Lower lobe of right lung (tissue), 2 donors: ENCODE results near the gene RAB5IF. TPM values are rescaled to one million over a fixed set of nuclear protein-coding genes. Genes with fewer than 3 reads are reported as not detected.

Experiments
- ATAC-seq, 2 donors: fragments of 200-7000 bp; cut with Tn5 transposase; one replicate each; pipeline ENCODE4 v1.9.1; 2020 to 2022; ENCODE audit warnings: mild to moderate bottlenecking in 2 of 2, moderate library complexity in 2 of 2
- DNase-seq: peaks from one replicate; pipeline ENCODE4 v3.0.0-alpha.2; 2020
- H3K27ac ChIP-seq: fragments of 200-600 bp; one replicate; pipeline ENCODE4 v1.8.0; 2022
- H3K27me3 ChIP-seq: fragments of 200-600 bp; one replicate; pipeline ENCODE4 v1.8.0; 2022; ENCODE audit warnings: low read depth
- H3K36me3 ChIP-seq: fragments of 200-600 bp; one replicate; pipeline ENCODE4 v1.8.0; 2022; ENCODE audit warnings: mild to moderate bottlenecking
- H3K4me1 ChIP-seq: fragments of 200-600 bp; one replicate; pipeline ENCODE4 v1.8.0; 2022
- H3K4me3 ChIP-seq: fragments of 200-600 bp; one replicate; pipeline ENCODE4 v1.8.0; 2022; ENCODE audit warnings: mild to moderate bottlenecking
- H3K9me3 ChIP-seq: fragments of 200-600 bp; one replicate; pipeline ENCODE4 v1.8.0; 2022
- intact Hi-C: fragments of 100-400 bp; cut with DNase I; formaldehyde crosslinking; loops from one replicate; pipeline ENCODE4 v1.11.0; 2022
- total RNA-seq: library from RNA; stranded (reverse); fragmentation: NEBNext Ultra II Directional; extraction: Animal tissue kit (Norgen Biotek cat#: 25700); gene quantifications from one replicate; pipeline ENCODE4 v1.2.1, GENCODE V29; 2021
- TF ChIP-seq, protein P1 (sequence below): fragments of 200-600 bp; IDR thresholded peaks from one replicate; pipeline ENCODE4 v1.8.0; 2022; ENCODE audit warnings: antibody characterized with exemption, mild to moderate bottlenecking
- donor health status: DM: no; HTN: yes; CAD: no; lungs with severe emphysema.

The RAB5IF gene
- total RNA-seq, 1 donor from 2014 or later, result 100.0 TPM

DNA sequence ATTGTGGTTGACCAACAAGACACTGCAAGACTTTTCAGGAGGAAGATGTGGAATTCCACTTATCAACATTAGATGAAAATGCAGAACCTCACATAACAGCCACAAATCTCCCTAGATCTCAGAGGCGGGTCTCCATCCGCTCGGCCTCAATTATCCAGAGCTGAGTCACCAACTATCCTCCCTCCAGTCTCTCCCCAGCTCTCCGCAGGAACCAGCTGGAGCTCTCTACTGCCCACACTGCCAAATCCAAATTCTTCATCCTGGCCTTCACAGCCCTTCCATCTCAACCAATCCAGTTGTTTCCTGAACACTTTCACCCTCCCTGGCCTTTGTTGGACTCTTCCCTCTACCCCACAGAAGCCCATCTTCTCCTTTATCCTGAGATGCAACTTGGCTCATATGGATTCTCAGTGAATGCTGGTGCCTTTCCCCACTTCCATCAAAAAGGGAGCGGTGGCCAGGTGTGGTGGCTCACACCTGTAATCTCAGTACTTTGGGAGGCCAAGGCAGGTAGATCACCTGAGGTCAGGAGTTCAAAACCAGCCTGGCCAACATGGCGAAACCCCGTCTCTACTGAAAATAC lies 35.6 kb upstream of the RAB5IF start:
- Histone ChIP-seq H3K4me3 (no peak overlapping the region), H3K36me3 (no peaks in the 10 kb centered on the region), H3K27me3 (no peaks in the 10 kb centered on the region), H3K9me3 (peaks cover 9% of the 10 kb centered on the region), H3K4me1 (peaks cover 10% of the 10 kb centered on the region), H3K27ac (no peak overlapping the region)
- no peak for ATAC-seq
- DNase-seq, result no peak
- intact Hi-C loops, result no loop called here
- TF ChIP-seq, protein P1, sequence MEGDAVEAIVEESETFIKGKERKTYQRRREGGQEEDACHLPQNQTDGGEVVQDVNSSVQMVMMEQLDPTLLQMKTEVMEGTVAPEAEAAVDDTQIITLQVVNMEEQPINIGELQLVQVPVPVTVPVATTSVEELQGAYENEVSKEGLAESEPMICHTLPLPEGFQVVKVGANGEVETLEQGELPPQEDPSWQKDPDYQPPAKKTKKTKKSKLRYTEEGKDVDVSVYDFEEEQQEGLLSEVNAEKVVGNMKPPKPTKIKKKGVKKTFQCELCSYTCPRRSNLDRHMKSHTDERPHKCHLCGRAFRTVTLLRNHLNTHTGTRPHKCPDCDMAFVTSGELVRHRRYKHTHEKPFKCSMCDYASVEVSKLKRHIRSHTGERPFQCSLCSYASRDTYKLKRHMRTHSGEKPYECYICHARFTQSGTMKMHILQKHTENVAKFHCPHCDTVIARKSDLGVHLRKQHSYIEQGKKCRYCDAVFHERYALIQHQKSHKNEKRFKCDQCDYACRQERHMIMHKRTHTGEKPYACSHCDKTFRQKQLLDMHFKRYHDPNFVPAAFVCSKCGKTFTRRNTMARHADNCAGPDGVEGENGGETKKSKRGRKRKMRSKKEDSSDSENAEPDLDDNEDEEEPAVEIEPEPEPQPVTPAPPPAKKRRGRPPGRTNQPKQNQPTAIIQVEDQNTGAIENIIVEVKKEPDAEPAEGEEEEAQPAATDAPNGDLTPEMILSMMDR, result no peak

DNA sequence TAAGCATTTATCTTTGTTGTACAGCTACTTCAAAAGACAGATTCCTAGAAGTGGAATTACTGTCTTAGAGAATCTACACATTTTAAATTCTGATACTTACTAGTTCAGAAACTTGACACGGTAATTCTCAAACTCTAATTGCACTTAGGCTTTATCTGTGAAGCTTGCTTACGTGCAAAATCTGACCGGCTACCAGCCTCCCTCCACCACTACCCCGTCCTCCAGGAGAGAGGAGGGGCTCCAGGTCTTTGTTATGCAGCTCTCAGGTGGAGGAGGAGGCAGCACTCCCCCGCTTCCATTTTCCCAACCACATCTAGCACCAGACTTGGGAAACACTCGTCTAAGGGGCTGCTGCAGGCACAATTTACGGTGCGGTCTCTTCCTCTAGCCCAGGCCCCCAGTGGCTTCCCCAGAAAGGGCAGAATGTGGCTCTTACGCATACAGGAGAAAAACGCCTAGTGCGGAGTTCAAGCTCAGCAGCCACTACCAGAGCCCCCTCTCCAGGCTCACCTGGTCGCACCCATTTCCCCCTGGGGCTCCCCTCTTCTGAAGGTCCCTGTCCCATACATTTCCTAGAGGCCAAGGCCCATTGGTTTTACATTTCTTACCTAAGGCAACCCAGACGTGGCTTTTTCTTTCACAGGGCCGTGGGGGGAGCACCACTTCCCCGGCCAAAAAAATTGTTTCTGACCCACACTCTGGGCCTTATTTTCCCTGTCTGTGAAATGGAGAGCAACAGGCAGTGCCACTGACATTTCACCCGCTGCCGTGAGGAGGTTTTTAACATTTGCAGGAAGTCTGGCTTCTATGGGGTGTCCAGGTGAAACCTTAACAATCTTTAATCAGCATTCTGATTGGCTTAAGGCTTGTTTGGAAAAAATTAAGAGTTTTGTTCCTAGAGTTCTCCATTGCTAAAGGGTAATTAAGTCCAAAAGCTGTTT lies 33.7 kb upstream of the RAB5IF start:
- ATAC-seq (no peak), DNase-seq (no peak)
- intact Hi-C loops, result no loop called here
- Histone ChIP-seq H3K27ac (peak overlapping the region; percentile 93), H3K4me1 (peaks cover 29% of the 10 kb centered on the region), H3K9me3 (no peaks in the 10 kb centered on the region), H3K4me3 (no peak overlapping the region), H3K27me3 (no peaks in the 10 kb centered on the region), H3K36me3 (no peaks in the 10 kb centered on the region)
- TF ChIP-seq, protein P1, result no peak

DNA sequence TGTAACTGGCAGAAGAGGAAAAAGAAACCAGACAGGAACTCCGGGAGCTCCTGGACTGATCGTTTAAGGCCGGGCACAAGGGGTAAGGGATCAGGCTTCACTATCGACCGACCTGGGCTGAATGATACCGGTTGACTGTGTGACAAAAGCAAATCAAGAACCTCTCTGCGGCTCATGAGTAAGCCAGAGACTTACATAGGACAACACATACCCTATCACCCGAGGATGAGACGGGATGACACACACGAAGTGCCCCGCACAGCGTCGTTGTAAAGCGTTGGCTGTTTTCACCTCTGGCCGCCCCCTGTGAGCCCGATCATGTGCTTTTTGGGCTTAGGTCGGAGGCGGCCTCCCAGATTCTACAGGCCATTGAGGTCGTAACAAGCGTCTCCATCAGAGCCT lies 32.9 kb upstream of the RAB5IF start:
- TF ChIP-seq, protein P1, result no peak
- no peak for DNase-seq
- Histone ChIP-seq H3K36me3 (no peaks in the 10 kb centered on the region), H3K4me1 (peaks cover 29% of the 10 kb centered on the region), H3K4me3 (peak overlapping the region; percentile 82), H3K27ac (peak overlapping the region; percentile 93), H3K27me3 (no peaks in the 10 kb centered on the region), H3K9me3 (no peaks in the 10 kb centered on the region)
- intact Hi-C loops, result no loop called here
- ATAC-seq, result peak; percentile 19 to 34

DNA sequence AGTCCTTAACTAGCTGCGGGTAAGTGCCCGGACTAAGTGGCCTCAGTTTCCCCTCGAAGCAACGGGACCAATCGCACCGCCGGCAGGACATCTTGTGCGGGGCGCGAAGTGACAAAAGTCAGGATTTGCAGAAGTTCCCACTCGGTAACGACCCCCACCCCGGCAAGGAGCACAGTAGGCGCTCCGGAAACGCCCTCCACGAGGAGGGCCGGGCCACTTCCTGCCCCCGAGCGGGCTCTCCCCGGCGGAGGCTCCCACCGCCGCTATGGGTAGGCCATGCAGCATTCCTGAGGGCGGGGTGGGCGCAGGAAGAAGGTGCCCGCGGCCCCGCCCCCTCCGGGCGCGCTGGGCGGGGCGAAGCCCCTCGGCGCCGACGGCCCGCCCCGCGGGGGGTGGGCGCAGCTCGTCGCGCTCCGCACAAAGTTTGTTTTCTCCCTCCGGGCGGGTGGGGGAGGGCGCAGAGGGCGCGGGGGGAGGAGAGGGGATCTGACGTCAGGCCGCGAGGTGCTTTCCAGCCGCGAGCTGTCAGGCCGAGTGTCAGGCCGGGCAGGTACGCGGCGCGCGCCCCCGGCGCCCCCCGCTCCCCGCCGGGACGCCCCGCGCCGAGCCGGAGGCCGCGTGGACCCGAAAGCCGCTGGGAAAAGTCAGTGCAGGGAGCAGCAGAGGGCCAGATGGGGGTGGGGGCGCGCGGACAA lies 32.3 kb upstream of the RAB5IF start, which contains the start of gene TGIF2:
Gene TGIF2, plus strand, starts transcription at position 495 of the 695 bp plus-strand sequence. CDS start 5,178 bp downstream, outside the sequence.
- no peaks in the 10 kb centered on the region for H3K27me3 ChIP-seq
- TF ChIP-seq, protein P1, result no peak
- peaks cover 29% of the 10 kb centered on the region for H3K4me1 ChIP-seq
- H3K4me3 ChIP-seq, result peak within 1 kb of the TSS; percentile 82
- H3K27ac ChIP-seq, result peak within 1 kb of the TSS; percentile 93
- ATAC-seq (peak; percentile 92 to 95), DNase-seq (peak; percentile 90)
- H3K9me3 ChIP-seq, result no peaks in the 10 kb centered on the region
- no peaks in the 10 kb centered on the region for H3K36me3 ChIP-seq
- intact Hi-C loops, result no loop called here

DNA sequence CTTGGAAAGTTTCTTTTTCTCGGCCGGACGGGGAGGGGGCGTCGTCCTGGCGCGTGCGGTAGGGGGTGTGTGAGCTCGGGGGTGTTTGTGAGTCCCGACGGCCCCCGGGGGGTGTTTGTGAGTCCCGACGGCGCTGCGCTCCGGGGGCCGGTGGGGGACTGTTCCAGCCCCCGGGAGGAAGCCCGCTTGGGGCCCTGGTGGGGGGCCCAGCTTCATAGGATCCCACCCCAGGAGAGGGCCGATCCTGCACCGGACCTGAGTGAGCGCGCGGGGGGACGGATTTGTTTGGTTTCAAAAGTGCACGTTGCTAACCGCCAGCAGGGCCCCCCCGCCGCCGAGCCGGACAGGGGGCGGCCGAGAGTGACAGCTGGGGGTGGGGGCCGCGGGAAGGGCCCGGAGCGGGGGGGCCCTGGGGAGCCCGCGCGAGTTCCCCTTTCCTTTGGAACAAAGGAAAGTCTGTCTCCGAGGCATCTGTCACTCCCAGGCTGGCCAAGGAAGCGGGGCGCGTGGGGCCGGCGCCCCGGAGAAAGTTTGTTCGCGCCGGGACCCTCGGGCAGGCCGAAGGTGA lies 31.7 kb upstream of the RAB5IF start:
- H3K4me3 ChIP-seq, result peak overlapping the region; percentile 82
- peak; percentile 68 for DNase-seq
- H3K27ac ChIP-seq, result peak overlapping the region; percentile 93
- no peaks in the 10 kb centered on the region for H3K9me3 ChIP-seq
- intact Hi-C loops, result no loop called here
- TF ChIP-seq, protein P1, result no peak
- peaks cover 29% of the 10 kb centered on the region for H3K4me1 ChIP-seq
- peaks cover 6% of the 10 kb centered on the region for H3K36me3 ChIP-seq
- ATAC-seq, result peak; percentile 33 to 39
- H3K27me3 ChIP-seq, result no peaks in the 10 kb centered on the region
